Osteoblast (primary cell): ENCODE data around the gene HELB. TPM values are rescaled to one million over a fixed set of nuclear protein-coding genes. Genes with fewer than 3 reads are reported as not detected.

Experiments used
- DNase-seq: peaks from one replicate; pipeline ENCODE4 v3.0.0; 2011; ENCODE audit warnings: low spot score, mixed read lengths; ENCODE audit not compliant: insufficient read length; ENCODE audit errors: missing footprints
- H2AFZ ChIP-seq: 2 replicates; pipeline ENCODE4 v1.6.0; 2011; ENCODE audit warnings: mild to moderate bottlenecking, low read length
- H3K27ac ChIP-seq: 2 replicates; pipeline ENCODE4 v1.5.1; 2011; ENCODE audit warnings: mild to moderate bottlenecking, low read depth, low read length, moderate library complexity
- H3K27me3 ChIP-seq: 2 replicates; pipeline ENCODE4 v1.6.0; 2012; ENCODE audit warnings: mild to moderate bottlenecking, control low read depth, inconsistent platforms, low read length, moderate library complexity; ENCODE audit not compliant: insufficient read depth
- H3K36me3 ChIP-seq: 2 replicates; pipeline ENCODE4 v1.5.1; 2011; ENCODE audit warnings: mild to moderate bottlenecking, low read length, control low read depth, moderate library complexity; ENCODE audit not compliant: insufficient read depth
- H3K4me1 ChIP-seq: 2 replicates; pipeline ENCODE4 v1.5.1; 2011; ENCODE audit warnings: mild to moderate bottlenecking, low read length, control low read depth, moderate library complexity; ENCODE audit not compliant: insufficient read depth
- H3K4me2 ChIP-seq: 2 replicates; pipeline ENCODE4 v1.6.0; 2011; ENCODE audit warnings: mild to moderate bottlenecking, low read length; ENCODE audit not compliant: insufficient read depth
- H3K4me3 ChIP-seq: fragments of 200-600 bp; sonication (generic); 3 replicates; pipeline ENCODE4 v1.5.1; 2012; ENCODE audit warnings: mild to moderate bottlenecking, low read length, inconsistent platforms; ENCODE audit not compliant: insufficient read depth
- H3K79me2 ChIP-seq: 2 replicates; pipeline ENCODE4 v1.6.0; 2012; ENCODE audit warnings: mild to moderate bottlenecking, low read length, control low read depth, inconsistent platforms; ENCODE audit not compliant: insufficient read depth
- H3K9me3 ChIP-seq: 2 replicates; pipeline ENCODE4 v1.5.1; 2011; ENCODE audit warnings: low read depth, low read length, control low read depth
- H4K20me1 ChIP-seq: 2 replicates; pipeline ENCODE4 v1.6.0; 2012; ENCODE audit warnings: mild to moderate bottlenecking, low read length, control low read depth; ENCODE audit not compliant: insufficient read depth
- CTCF ChIP-seq: IDR thresholded peaks from 2 replicates; pipeline ENCODE4 v1.5.1; 2011; ENCODE audit warnings: mild to moderate bottlenecking, low read depth, low read length, moderate library complexity; ENCODE audit errors: extremely low read depth
- total RNA-seq: library from RNA; depleted of rRNA; stranded (reverse); fragments of >200 nt; gene quantifications from 2 replicates; pipeline ENCODE4 v1.2.3, GENCODE V29; 2012

Gene HELB
- total RNA-seq, 1 donor, result 2.2 TPM

- DNase-seq, result no peak
- Histone ChIP-seq H3K4me2 (no peak overlapping the region), H3K9me3 (no peaks in the 10 kb centered on the region), H3K4me3 (no peak overlapping the region), H3K4me1 (no peaks in the 10 kb centered on the region), H3K79me2 (no peaks in the 10 kb centered on the region), H3K27ac (no peak overlapping the region), H2AFZ (no peak overlapping the region), H3K27me3 (peaks cover 11% of the 10 kb centered on the region), H3K36me3 (no peaks in the 10 kb centered on the region), H4K20me1 (no peaks in the 10 kb centered on the region)
- TF ChIP-seq CTCF, result no peak
Observed at GRCh38 chr12:66367015-66367667, 64.8 kb downstream of the HELB start.

GRCh38 chr12:66371982-66372381 is 69.7 kb downstream of the HELB start:
- TF ChIP-seq CTCF, result no peak
- no peaks in the 10 kb centered on the region for H3K9me3 ChIP-seq
- no peak overlapping the region for H2AFZ ChIP-seq
- no peaks in the 10 kb centered on the region for H4K20me1 ChIP-seq
- no peaks in the 10 kb centered on the region for H3K4me1 ChIP-seq
- H3K4me2 ChIP-seq, result no peak overlapping the region
- no peaks in the 10 kb centered on the region for H3K79me2 ChIP-seq
- no peaks in the 10 kb centered on the region for H3K36me3 ChIP-seq
- H3K27ac ChIP-seq, result no peak overlapping the region
- H3K27me3 ChIP-seq, result peaks cover 11% of the 10 kb centered on the region
- DNase-seq, result no peak
- no peak overlapping the region for H3K4me3 ChIP-seq

DNA sequence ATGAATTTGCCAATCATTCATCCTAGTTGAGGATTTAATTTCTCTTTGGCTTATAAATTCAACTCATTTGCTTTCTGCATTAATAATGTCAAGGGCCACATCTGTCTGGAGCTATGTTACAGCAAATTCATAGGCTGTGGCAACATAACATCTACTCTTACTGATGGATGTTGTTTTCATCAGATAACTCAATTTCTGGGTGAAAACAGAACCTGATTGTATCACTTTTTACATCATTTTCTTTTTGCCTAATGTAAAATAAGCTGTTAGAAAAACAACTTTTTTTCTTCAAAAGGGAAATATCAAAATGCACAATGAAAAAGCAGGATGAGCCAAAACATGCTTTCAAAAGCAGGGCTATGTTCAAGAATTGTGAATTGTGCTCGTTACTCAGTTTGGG is 73.3 kb downstream of the HELB start:
- Histone ChIP-seq H3K9me3 (no peaks in the 10 kb centered on the region), H3K27me3 (no peaks in the 10 kb centered on the region), H2AFZ (no peak overlapping the region), H3K4me3 (no peak overlapping the region), H3K27ac (no peak overlapping the region), H4K20me1 (no peaks in the 10 kb centered on the region), H3K4me1 (no peaks in the 10 kb centered on the region), H3K79me2 (no peaks in the 10 kb centered on the region), H3K4me2 (no peak overlapping the region), H3K36me3 (no peaks in the 10 kb centered on the region)
- DNase-seq, result no peak
- no peak for TF ChIP-seq CTCF

- TF ChIP-seq CTCF, result no peak
- H3K79me2 ChIP-seq, result no peaks in the 10 kb centered on the region
- no peak overlapping the region for H2AFZ ChIP-seq
- no peaks in the 10 kb centered on the region for H3K9me3 ChIP-seq
- no peak for DNase-seq
- no peaks in the 10 kb centered on the region for H4K20me1 ChIP-seq
- no peaks in the 10 kb centered on the region for H3K4me1 ChIP-seq
- peaks cover 4% of the 10 kb centered on the region for H3K27me3 ChIP-seq
- no peaks in the 10 kb centered on the region for H3K36me3 ChIP-seq
- no peak overlapping the region for H3K4me3 ChIP-seq
- H3K27ac ChIP-seq, result no peak overlapping the region
- H3K4me2 ChIP-seq, result no peak overlapping the region
Observed at GRCh38 chr12:66379616-66380015, 77.3 kb downstream of the HELB start.
